ENCODE results near the gene ALLC.

- TF ChIP-seq EZH2 (IDR thresholded peaks at IDR 0.05; ENCODE audit: borderline replicate concordance, insufficient read depth, low read depth, low read length, poor library complexity, severe bottlenecking) (no peak), CTCF (IDR thresholded peaks at IDR 0.05) (no peak)
Observed at GRCh38 chr2:3650140-3650920, 7.7 kb upstream of the ALLC start.
